Colonic mucosa (tissue), 4 donors: ENCODE measurements around the gene STRA6. TPM values are rescaled to one million over a fixed set of nuclear protein-coding genes. Genes with fewer than 3 reads are reported as not detected.

ENCODE experiments used
- DNase-seq: peaks from one replicate; pipeline ENCODE4 v3.0.0-alpha.2; 2020
- H3K27ac ChIP-seq: fragments of 200-600 bp; one replicate; pipeline ENCODE4 v1.8.0; 2021
- H3K27me3 ChIP-seq: fragments of 200-600 bp; one replicate; pipeline ENCODE4 v1.8.0; 2021
- H3K36me3 ChIP-seq: fragments of 200-600 bp; one replicate; pipeline ENCODE4 v1.8.0; 2021
- H3K4me1 ChIP-seq: fragments of 200-600 bp; one replicate; pipeline ENCODE4 v1.8.0; 2021; ENCODE audit warnings: mild to moderate bottlenecking
- H3K4me3 ChIP-seq: fragments of 200-600 bp; one replicate; pipeline ENCODE4 v1.8.0; 2021
- H3K9ac ChIP-seq, 2 donors: one replicate each; pipeline ENCODE4 v1.7.0; 2013; ENCODE audit warnings: control low read depth in 2 of 2, low read depth in 2 of 2, low read length in 2 of 2
- H3K9me3 ChIP-seq: fragments of 200-600 bp; one replicate; pipeline ENCODE4 v1.8.0; 2021
- intact Hi-C: fragments of 100-400 bp; cut with DNase I; formaldehyde crosslinking; loops from one replicate; pipeline ENCODE4 v1.14.1; 2022
- total RNA-seq, 2 donors: library from RNA; stranded (reverse); fragmentation: NEBNext Ultra II Directional in 1 of 2; extraction: Animal tissue kit (Norgen Biotek cat#: 25700) in 1 of 2; gene quantifications; one replicate each; pipeline ENCODE4 v1.2.1, GENCODE V29; 2021
- TF ChIP-seq, protein P1 (sequence below): fragments of 200-600 bp; IDR thresholded peaks from one replicate; pipeline ENCODE4 v1.8.0; 2022; ENCODE audit warnings: antibody characterized with exemption, mild to moderate bottlenecking
- donor health status: healthy.
- donor health status: DM: no; HTN: no; CAD: no.
- donor health status: DM: no; HTN: no; CAD: no.

STRA6 gene
- total RNA-seq, 2 donors from 2014 or later = not detected

- TF ChIP-seq, protein P1, sequence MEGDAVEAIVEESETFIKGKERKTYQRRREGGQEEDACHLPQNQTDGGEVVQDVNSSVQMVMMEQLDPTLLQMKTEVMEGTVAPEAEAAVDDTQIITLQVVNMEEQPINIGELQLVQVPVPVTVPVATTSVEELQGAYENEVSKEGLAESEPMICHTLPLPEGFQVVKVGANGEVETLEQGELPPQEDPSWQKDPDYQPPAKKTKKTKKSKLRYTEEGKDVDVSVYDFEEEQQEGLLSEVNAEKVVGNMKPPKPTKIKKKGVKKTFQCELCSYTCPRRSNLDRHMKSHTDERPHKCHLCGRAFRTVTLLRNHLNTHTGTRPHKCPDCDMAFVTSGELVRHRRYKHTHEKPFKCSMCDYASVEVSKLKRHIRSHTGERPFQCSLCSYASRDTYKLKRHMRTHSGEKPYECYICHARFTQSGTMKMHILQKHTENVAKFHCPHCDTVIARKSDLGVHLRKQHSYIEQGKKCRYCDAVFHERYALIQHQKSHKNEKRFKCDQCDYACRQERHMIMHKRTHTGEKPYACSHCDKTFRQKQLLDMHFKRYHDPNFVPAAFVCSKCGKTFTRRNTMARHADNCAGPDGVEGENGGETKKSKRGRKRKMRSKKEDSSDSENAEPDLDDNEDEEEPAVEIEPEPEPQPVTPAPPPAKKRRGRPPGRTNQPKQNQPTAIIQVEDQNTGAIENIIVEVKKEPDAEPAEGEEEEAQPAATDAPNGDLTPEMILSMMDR = no peak
- intact Hi-C loops = no loop called here
- no peaks in the 10 kb centered on the region for H3K9me3 ChIP-seq
- no peak overlapping the region for H3K27ac ChIP-seq
- H3K4me1 ChIP-seq = no peaks in the 10 kb centered on the region
- H3K9ac ChIP-seq = no peak overlapping the region
- H3K36me3 ChIP-seq = no peaks in the 10 kb centered on the region
- no peak overlapping the region for H3K4me3 ChIP-seq
- no peaks in the 10 kb centered on the region for H3K27me3 ChIP-seq
- DNase-seq = no peak
Measured at GRCh38 chr15:74212494-74212893, 9.9 kb upstream of the STRA6 start.

DNA sequence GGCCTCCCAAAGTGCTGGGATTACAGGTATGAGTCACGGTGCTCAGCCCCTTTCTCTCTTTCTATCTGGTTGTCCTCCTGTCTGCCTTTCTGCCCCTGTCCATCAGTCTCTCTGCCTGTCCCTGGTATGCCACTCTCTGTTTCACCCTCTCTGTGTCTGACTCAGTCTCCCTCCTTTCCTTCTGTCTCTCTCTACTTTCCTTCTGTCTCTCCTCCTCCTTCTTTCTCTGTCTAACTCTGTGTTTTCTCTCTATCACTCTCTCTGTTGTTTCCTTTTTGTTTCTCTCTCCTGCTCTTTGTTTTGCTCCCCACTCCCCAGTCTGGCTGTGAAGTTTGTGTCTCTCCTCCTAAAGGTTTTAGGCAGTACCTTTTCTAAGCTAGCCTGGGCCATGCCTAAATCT is 9.1 kb upstream of the STRA6 start:
- no peaks in the 10 kb centered on the region for H3K4me1 ChIP-seq
- H3K9ac ChIP-seq = no peak overlapping the region
- no peaks in the 10 kb centered on the region for H3K9me3 ChIP-seq
- no peak overlapping the region for H3K4me3 ChIP-seq
- no peaks in the 10 kb centered on the region for H3K36me3 ChIP-seq
- H3K27ac ChIP-seq = no peak overlapping the region
- intact Hi-C loops = no loop called here
- TF ChIP-seq, protein P1 = no peak
- H3K27me3 ChIP-seq = no peaks in the 10 kb centered on the region
- DNase-seq = no peak

- DNase-seq = no peak
- Histone ChIP-seq H3K4me3 (no peak overlapping the region), H3K27ac (no peak overlapping the region), H3K9ac (no peak overlapping the region), H3K4me1 (no peaks in the 10 kb centered on the region), H3K9me3 (no peaks in the 10 kb centered on the region), H3K36me3 (no peaks in the 10 kb centered on the region), H3K27me3 (no peaks in the 10 kb centered on the region)
- TF ChIP-seq, protein P1 = no peak
- intact Hi-C loops = no loop called here
Measured at GRCh38 chr15:74210729-74211128, 8.1 kb upstream of the STRA6 start.

DNA sequence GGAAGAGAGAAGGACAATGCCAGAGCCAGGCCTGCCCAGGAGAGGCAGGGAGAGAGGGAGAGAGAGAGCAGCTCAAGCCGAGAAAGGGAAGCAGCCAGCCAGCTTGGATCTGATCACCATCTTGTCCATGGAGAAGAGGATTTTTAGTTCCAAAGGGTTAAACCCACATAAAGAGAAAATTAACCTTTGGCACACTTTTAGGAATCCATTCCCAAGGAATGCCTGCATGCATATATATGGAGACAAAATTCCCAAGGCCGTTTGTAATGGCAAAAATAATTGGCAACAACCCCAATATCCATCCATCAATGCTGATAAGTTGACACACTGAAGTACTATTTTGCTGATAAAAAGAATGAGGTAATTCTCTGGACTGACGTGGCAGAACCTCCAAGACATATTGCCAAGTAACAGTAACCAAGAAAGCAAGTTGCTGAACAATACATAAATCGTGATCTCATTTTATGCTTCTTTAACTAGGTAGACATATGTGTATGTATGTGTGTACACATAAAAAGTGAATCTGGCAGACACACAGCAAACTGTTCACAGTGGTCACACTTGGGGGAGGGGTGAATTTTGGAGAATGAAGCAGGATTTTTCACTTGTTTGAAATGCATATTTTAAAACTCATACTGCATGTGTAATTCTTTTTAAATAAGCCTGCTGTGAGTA is 7.5 kb upstream of the STRA6 start:
- no peak overlapping the region for H3K9ac ChIP-seq
- no peak overlapping the region for H3K27ac ChIP-seq
- no peak for DNase-seq
- H3K9me3 ChIP-seq = no peaks in the 10 kb centered on the region
- H3K27me3 ChIP-seq = no peaks in the 10 kb centered on the region
- intact Hi-C loops = no loop called here
- H3K36me3 ChIP-seq = no peaks in the 10 kb centered on the region
- H3K4me3 ChIP-seq = no peak overlapping the region
- TF ChIP-seq, protein P1 = no peak
- H3K4me1 ChIP-seq = no peaks in the 10 kb centered on the region

DNA sequence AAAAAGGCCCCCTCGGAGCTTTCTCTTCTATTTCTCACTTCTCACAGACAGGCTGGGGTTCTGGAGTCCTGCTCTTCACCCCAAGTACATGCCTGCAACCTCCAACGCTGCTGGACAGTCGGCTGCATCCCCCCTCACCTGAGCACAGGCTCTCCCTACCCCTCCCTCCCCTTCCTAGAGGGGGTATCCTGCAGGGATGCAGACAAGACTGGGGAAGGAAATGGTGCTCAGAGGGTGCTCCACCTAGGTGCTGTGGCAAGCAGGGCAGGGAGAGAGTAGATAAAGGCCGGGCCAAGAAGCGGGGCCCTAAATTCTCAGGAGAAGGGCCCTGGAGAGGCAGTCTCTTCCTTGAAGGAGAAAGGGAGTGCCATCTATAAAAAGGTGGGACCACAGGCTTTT is 7.0 kb upstream of the STRA6 start:
- Histone ChIP-seq H3K27ac (no peak overlapping the region), H3K27me3 (no peaks in the 10 kb centered on the region), H3K9ac (no peak overlapping the region), H3K4me1 (no peaks in the 10 kb centered on the region), H3K4me3 (no peak overlapping the region), H3K36me3 (no peaks in the 10 kb centered on the region), H3K9me3 (no peaks in the 10 kb centered on the region)
- intact Hi-C loops = no loop called here
- TF ChIP-seq, protein P1 = no peak
- no peak for DNase-seq
